PC-9 (cell line): ENCODE results near the gene MEI4.

Source experiments
- CTCF ChIP-seq: fragments of 200-600 bp; sonication (generic); conservative IDR thresholded peaks from 2 replicates; pipeline ENCODE4 v1.6.1; 2017; ENCODE audit warnings: mixed run types, antibody characterized with exemption, mild to moderate bottlenecking, moderate library complexity
- EZH2 ChIP-seq: fragments of 200-600 bp; sonication (generic); IDR thresholded peaks from 2 replicates; pipeline ENCODE4 v1.8.0; 2017; ENCODE audit warnings: antibody characterized with exemption, low read depth

- no peak for TF ChIP-seq CTCF
- TF ChIP-seq EZH2 = no peak
Observed at GRCh38 chr6:77876300-77876699, 223.5 kb downstream of the MEI4 start.
